Aorta (tissue), 5 donors: Measurements from ENCODE around the gene SLC27A4. TPM values are rescaled to one million over a fixed set of nuclear protein-coding genes. Genes with fewer than 3 reads are reported as not detected.

Experiments
- ATAC-seq: fragments of 200-7000 bp; cut with Tn5 transposase; one replicate; pipeline ENCODE4 v1.9.1; 2022; ENCODE audit warnings: moderate library complexity; ENCODE audit not compliant: low FRiP score
- DNase-seq, 2 donors: peaks; one replicate each; pipeline ENCODE4 v3.0.0-alpha.2; 2020
- H3K27ac ChIP-seq, 2 donors: one replicate each; pipeline ENCODE4 v1.5.1; 2013; ENCODE audit warnings: low read length in 2 of 2, mild to moderate bottlenecking in 2 of 2, moderate library complexity in 2 of 2, control low read depth in 1 of 2, inconsistent platforms in 1 of 2, low read depth in 1 of 2
- H3K27me3 ChIP-seq, 2 donors: one replicate each; pipeline ENCODE4 v1.6.1; 2013; ENCODE audit warnings: control low read depth in 1 of 2, low read length in 1 of 2, mild to moderate bottlenecking in 1 of 2, moderate library complexity in 1 of 2; ENCODE audit not compliant: insufficient read depth in 2 of 2, control insufficient read depth in 1 of 2
- H3K36me3 ChIP-seq, 2 donors: one replicate each; pipeline ENCODE4 v1.6.1; 2013; ENCODE audit warnings: control low read depth in 1 of 2, low read length in 1 of 2, mild to moderate bottlenecking in 1 of 2; ENCODE audit not compliant: insufficient read depth in 2 of 2, control insufficient read depth in 1 of 2
- H3K4me1 ChIP-seq, 2 donors: one replicate each; pipeline ENCODE4 v1.6.1; 2013; ENCODE audit warnings: low read length in 2 of 2, control low read depth in 1 of 2, mild to moderate bottlenecking in 1 of 2, moderate library complexity in 1 of 2; ENCODE audit not compliant: insufficient read depth in 2 of 2, control insufficient read depth in 1 of 2
- H3K4me3 ChIP-seq, 2 donors: one replicate each; pipeline ENCODE4 v1.5.1; 2013; ENCODE audit warnings: low read length in 2 of 2, control low read depth in 1 of 2, mild to moderate bottlenecking in 1 of 2
- H3K9me3 ChIP-seq: one replicate; pipeline ENCODE4 v1.6.1; 2013; ENCODE audit warnings: mild to moderate bottlenecking, low read length; ENCODE audit not compliant: control insufficient read depth
- WGBS, 2 donors: extraction: QIAGEN DNeasy Blood & Tissue Kit; methylation state at CpG; one replicate each; pipeline ENCODE4 v1.1.7; 2013; 5-methylcytosine and 5-hydroxymethylcytosine counted together
- intact Hi-C, 2 donors: fragments of 100-400 bp; cut with DNase I; formaldehyde crosslinking; loops; one replicate each; pipeline versions ENCODE4 v1.14.2 to v1.15.0; 2022
- polyA plus RNA-seq, 2 donors: library from polyadenylated mRNA; stranded (reverse); fragments of 200-250 nt; gene quantifications; one replicate each; pipeline ENCODE4 v1.2.3, GENCODE V29; 2013
- total RNA-seq, 2 donors: library from RNA; stranded (reverse); fragmentation: NEBNext Ultra II Directional; extraction: Animal tissue kit (Norgen Biotek cat#: 25700); gene quantifications; one replicate each; pipeline ENCODE4 v1.2.1, GENCODE V29; 2021
- donor health status: healthy with polysubstance abuse.
- donor health status: Bipolar disorder and iron deficiency.
- donor health status: DM: no; HTN: no; CAD: no.
- donor health status: DM: no; HTN: no; CAD: no.
- donor health status: DM: yes; HTN: yes; CAD: no.

SLC27A4 gene
- total and polyA plus RNA-seq, 4 donors: 9.4 to 25.8 (median 14.3) TPM

- ATAC-seq (no peak), DNase-seq (no peak)
- no peaks in the 10 kb centered on the region for H3K4me1 ChIP-seq
- intact Hi-C loops: no loop called here
- WGBS, 2 donors: 80 to 86% methylated on average over 9 of the region's 9 CpGs
- no peak overlapping the region for H3K4me3 ChIP-seq
- H3K36me3 ChIP-seq: no peaks in the 10 kb centered on the region
- H3K9me3 ChIP-seq: no peaks in the 10 kb centered on the region
- no peak overlapping the region for H3K27ac ChIP-seq
- no peaks in the 10 kb centered on the region for H3K27me3 ChIP-seq
Measured at GRCh38 chr9:128304136-128304970, 36.0 kb upstream of the SLC27A4 start.

- Histone ChIP-seq H3K27me3 (no peaks in the 10 kb centered on the region), H3K27ac (no peak overlapping the region), H3K4me1 (no peaks in the 10 kb centered on the region), H3K9me3 (no peaks in the 10 kb centered on the region), H3K36me3 (no peaks in the 10 kb centered on the region), H3K4me3 (no peak overlapping the region)
- 69 to 75% methylated on average over 5 of the region's 5 CpGs for WGBS, 2 donors
- ATAC-seq (no peak), DNase-seq (no peak)
- intact Hi-C loops: no loop called here
Measured at GRCh38 chr9:128304971-128305288, 35.4 kb upstream of the SLC27A4 start.

GRCh38 chr9:128309551-128309950 is 30.8 kb upstream of the SLC27A4 start:
- H3K27ac ChIP-seq: no peak overlapping the region
- no peak overlapping the region for H3K4me3 ChIP-seq
- WGBS, 2 donors: 93 to 94% methylated on average over 16 of the region's 16 CpGs
- H3K36me3 ChIP-seq: peaks cover 0 to 2% of the 10 kb centered on the region in 2 donors
- H3K27me3 ChIP-seq: no peaks in the 10 kb centered on the region
- intact Hi-C loops: no loop called here
- no peak for DNase-seq
- H3K4me1 ChIP-seq: no peaks in the 10 kb centered on the region
- no peaks in the 10 kb centered on the region for H3K9me3 ChIP-seq
- no peak for ATAC-seq

GRCh38 chr9:128310461-128310860 is 29.9 kb upstream of the SLC27A4 start:
- Histone ChIP-seq H3K27ac (no peak overlapping the region), H3K4me1 (no peaks in the 10 kb centered on the region), H3K27me3 (no peaks in the 10 kb centered on the region), H3K4me3 (no peak overlapping the region), H3K9me3 (no peaks in the 10 kb centered on the region), H3K36me3 (peaks cover 0 to 2% of the 10 kb centered on the region in 2 donors)
- no peak for ATAC-seq
- no peak for DNase-seq
- intact Hi-C loops: no loop called here
- 80 to 84% methylated on average over 10 of the region's 10 CpGs for WGBS, 2 donors

GRCh38 chr9:128314697-128315096 is 25.6 kb upstream of the SLC27A4 start:
- Histone ChIP-seq H3K9me3 (no peaks in the 10 kb centered on the region), H3K4me1 (no peaks in the 10 kb centered on the region), H3K4me3 (no peak overlapping the region), H3K36me3 (peaks cover 0 to 5% of the 10 kb centered on the region in 2 donors), H3K27me3 (no peaks in the 10 kb centered on the region), H3K27ac (no peak overlapping the region)
- 90 to 95% methylated on average over 4 of the region's 4 CpGs for WGBS, 2 donors
- DNase-seq (no peak), ATAC-seq (no peak)
- intact Hi-C loops: no loop called here

GRCh38 chr9:128316421-128316820 is 23.9 kb upstream of the SLC27A4 start:
- DNase-seq (no peak), ATAC-seq (peak; percentile 23)
- H3K36me3 ChIP-seq: peaks cover 0 to 5% of the 10 kb centered on the region in 2 donors
- no peaks in the 10 kb centered on the region for H3K9me3 ChIP-seq
- no peak overlapping the region for H3K27ac ChIP-seq
- H3K4me1 ChIP-seq: no peaks in the 10 kb centered on the region
- intact Hi-C loops: no loop called here
- no peaks in the 10 kb centered on the region for H3K27me3 ChIP-seq
- H3K4me3 ChIP-seq: no peak overlapping the region
- 70 to 87% methylated on average over 9 of the region's 9 CpGs for WGBS, 2 donors

- Histone ChIP-seq H3K36me3 (peaks cover 0 to 5% of the 10 kb centered on the region in 2 donors), H3K9me3 (no peaks in the 10 kb centered on the region), H3K4me1 (no peaks in the 10 kb centered on the region), H3K4me3 (no peak overlapping the region), H3K27ac (no peak overlapping the region), H3K27me3 (no peaks in the 10 kb centered on the region)
- DNase-seq (no peak), ATAC-seq (no peak)
- 88 to 93% methylated on average over 2 of the region's 2 CpGs for WGBS, 2 donors
- intact Hi-C loops: no loop called here
Measured at GRCh38 chr9:128317629-128318028, 22.7 kb upstream of the SLC27A4 start.

- Histone ChIP-seq H3K4me3 (peak overlapping the region in 1 of 2 donors; percentile 41), H3K27me3 (no peaks in the 10 kb centered on the region), H3K9me3 (no peaks in the 10 kb centered on the region), H3K4me1 (no peaks in the 10 kb centered on the region), H3K36me3 (peaks cover 0 to 2% of the 10 kb centered on the region in 2 donors), H3K27ac (no peak overlapping the region)
- DNase-seq (no peak), ATAC-seq (no peak)
- WGBS, 2 donors: 64 to 69% methylated on average over 7 of the region's 7 CpGs
- intact Hi-C loops: no loop called here
Measured at GRCh38 chr9:128321343-128321742, 19.0 kb upstream of the SLC27A4 start.

GRCh38 chr9:128321879-128322403 is 18.4 kb upstream of the SLC27A4 start:
- H3K36me3 ChIP-seq: no peaks in the 10 kb centered on the region
- H3K27me3 ChIP-seq: no peaks in the 10 kb centered on the region
- intact Hi-C loops: no loop called here
- ATAC-seq: no peak
- peak overlapping the region; percentile 41 to 84 for H3K4me3 ChIP-seq
- peak overlapping the region in 1 of 2 donors; percentile 2 for H3K27ac ChIP-seq
- H3K9me3 ChIP-seq: no peaks in the 10 kb centered on the region
- WGBS, 2 donors: 2% methylated on average over 21 of the region's 21 CpGs
- H3K4me1 ChIP-seq: no peaks in the 10 kb centered on the region
- DNase-seq: no peak
